HCT116 (cell line): ENCODE results near the gene NTRK3. TPM values are rescaled to one million over a fixed set of nuclear protein-coding genes. Genes with fewer than 3 reads are reported as not detected.

Source experiments
- ATAC-seq: fragments of 200-7000 bp; cut with Tn5 transposase; 2 replicates; pipeline ENCODE4 v1.9.1; 2020; ENCODE audit warnings: mild to moderate bottlenecking, moderate library complexity
- BruUV-seq: library from RNA; stranded (reverse); fragments of 400-500 nt; replicated peaks from 2 replicates; lab custom pipeline; 2021; lab: Mats Ljungman, UMichigan
- CTCF ChIA-PET: fragments of 300-600 bp; sonication (Branson Sonifier 250); formaldehyde crosslinking; loops from one replicate; lab custom pipeline; 2021; ENCODE audit warnings: antibody characterized with exemption; lab: Charles Lee
- POLR2A ChIA-PET: fragments of 300-600, 350-600 bp; sonication (Branson Sonifier 250); formaldehyde crosslinking; loops from one replicate; lab custom pipeline; 2021; ENCODE audit warnings: antibody characterized with exemption; lab: Charles Lee
- RAD21 ChIA-PET, 2 experiments: fragments of 300-600 bp; sonication (Branson Sonifier 250); formaldehyde crosslinking; loops; one replicate each; lab custom pipeline; 2023; ENCODE audit warnings: low total read pairs in 2 of 2; ENCODE audit not compliant: uncharacterized antibody in 2 of 2, unreplicated experiment in 2 of 2, low non-redundant PET in 1 of 2; lab: Charles Lee
- DNase-seq: peaks from one replicate; pipeline ENCODE4 v3.0.0-alpha.2; 2010; ENCODE audit warnings: low read depth, low spot score
- H2AFZ ChIP-seq: fragments of 200-600 bp; shearing (Covaris generic), sonication (generic); 2 replicates; pipeline ENCODE4 v1.6.1; 2017; ENCODE audit warnings: low read depth, mixed run types, mixed read lengths, antibody characterized with exemption, low read length; ENCODE audit not compliant: poor library complexity, severe bottlenecking
- H3K27ac ChIP-seq: 2 replicates; pipeline ENCODE4 v1.5.1; 2012; ENCODE audit warnings: low read depth, low read length
- H3K27me3 ChIP-seq: fragments of 200-600 bp; sonication (generic); 2 replicates; pipeline ENCODE4 v1.6.1; 2016; ENCODE audit warnings: mixed run types, low read length, mixed read lengths; ENCODE audit not compliant: insufficient read depth
- H3K36me3 ChIP-seq, 2 experiments: fragments of 200-500 bp in 1 of 2; fragments of 200-600 bp in 1 of 2; sonication (Bioruptor generic) in 1 of 2; sonication (generic) in 1 of 2; 2 replicates each; pipeline versions ENCODE4 v1.5.1 to v1.6.1; 2014 to 2016; ENCODE audit warnings: low read length in 2 of 2, inconsistent platforms in 1 of 2, mixed read lengths in 1 of 2, mixed run types in 1 of 2; ENCODE audit not compliant: insufficient read depth in 2 of 2, control insufficient read depth in 1 of 2
- H3K4me1 ChIP-seq, 2 experiments: fragments of 200-600 bp in 1 of 2; sonication (generic) in 1 of 2; 2 replicates each; pipeline versions ENCODE4 v1.5.1 to v1.6.1; 2012 to 2017; ENCODE audit warnings: low read length in 2 of 2, inconsistent platforms in 1 of 2, mild to moderate bottlenecking in 1 of 2, mixed read lengths in 1 of 2, mixed run types in 1 of 2, moderate library complexity in 1 of 2; ENCODE audit not compliant: insufficient read depth in 2 of 2, control insufficient read depth in 1 of 2
- H3K4me2 ChIP-seq: fragments of 200-600 bp; sonication (generic); 2 replicates; pipeline ENCODE4 v1.6.1; 2017; ENCODE audit warnings: mixed run types, low read length, mixed read lengths
- H3K4me3 ChIP-seq, 2 experiments: fragments of 200-600 bp in 1 of 2; sonication (generic) in 1 of 2; replicated peaks in 1 of 2; 2 replicates each; pipeline ENCODE4 v1.5.1; 2011 to 2016; ENCODE audit warnings: low read length in 2 of 2, control low read depth in 1 of 2, low read depth in 1 of 2, mild to moderate bottlenecking in 1 of 2, mixed read lengths in 1 of 2, mixed run types in 1 of 2
- H3K79me2 ChIP-seq: fragments of 200-600 bp; sonication (generic); 2 replicates; pipeline ENCODE4 v1.6.1; 2017; ENCODE audit warnings: mild to moderate bottlenecking, mixed run types, low read length, moderate library complexity, mixed read lengths; ENCODE audit not compliant: insufficient read depth
- H3K9ac ChIP-seq: fragments of 200-600 bp; sonication (generic); 2 replicates; pipeline ENCODE4 v1.6.1; 2016; ENCODE audit warnings: low read length, mixed read lengths
- H3K9me2 ChIP-seq: fragments of 200-600 bp; sonication (generic), shearing (Covaris generic); 2 replicates; pipeline ENCODE4 v1.6.1; 2017; ENCODE audit warnings: mixed run types, mild to moderate bottlenecking, moderate library complexity; ENCODE audit not compliant: insufficient read depth
- H3K9me3 ChIP-seq, 2 experiments: fragments of 200-500 bp in 1 of 2; fragments of 200-600 bp in 1 of 2; sonication (Bioruptor generic) in 1 of 2; sonication (generic) in 1 of 2; 2 replicates each; pipeline ENCODE4 v1.6.1; 2014 to 2017; ENCODE audit warnings: low read length in 2 of 2, mixed read lengths in 2 of 2, inconsistent platforms in 1 of 2, low read depth in 1 of 2, mild to moderate bottlenecking in 1 of 2, mixed run types in 1 of 2, moderate library complexity in 1 of 2; ENCODE audit not compliant: control insufficient read depth in 1 of 2, insufficient read depth in 1 of 2
- H4K20me1 ChIP-seq: fragments of 200-600 bp; sonication (generic), shearing (Covaris generic); 2 replicates; pipeline ENCODE4 v1.6.1; 2017; ENCODE audit warnings: mixed run types, mild to moderate bottlenecking, moderate library complexity; ENCODE audit not compliant: insufficient read depth
- ELF1 ChIP-seq: IDR thresholded peaks from 2 replicates; pipeline ENCODE4 v1.6.1; 2012; ENCODE audit warnings: low read depth, borderline replicate concordance
- EZH2phosphoT487 ChIP-seq: fragments of 200-600 bp; IDR thresholded peaks from 2 replicates; pipeline ENCODE4 v1.6.1; 2018; ENCODE audit warnings: antibody characterized with exemption, borderline replicate concordance
- JUND ChIP-seq: IDR thresholded peaks from 2 replicates; pipeline ENCODE4 v1.6.1; 2012
- SIN3A ChIP-seq: IDR thresholded peaks from 2 replicates; pipeline ENCODE4 v1.6.1; 2012; ENCODE audit warnings: low read depth
- SRF ChIP-seq: IDR thresholded peaks from 2 replicates; pipeline ENCODE4 v1.6.1; 2012; ENCODE audit warnings: low read depth
- TCF7L2 ChIP-seq: IDR thresholded peaks from 2 replicates; pipeline ENCODE4 v1.7.0; 2011; ENCODE audit warnings: borderline replicate concordance, inconsistent platforms; ENCODE audit not compliant: insufficient read depth, insufficient read length; ENCODE audit errors: extremely low read depth
- ZNF274 ChIP-seq: fragments of 200-500 bp; sonication (Bioruptor generic); IDR thresholded peaks from 2 replicates; pipeline ENCODE4 v1.6.1; 2014; ENCODE audit warnings: mild to moderate bottlenecking, low read depth, low read length, inconsistent platforms
- intact Hi-C: fragments of 100-400 bp; cut with micrococcal nuclease; formaldehyde crosslinking; loops from 2 replicates; pipeline ENCODE4 v1.10.0; 2022
- total RNA-seq: library from RNA; stranded (reverse); gene quantifications from one replicate; pipeline ENCODE4 v1.2.1, GENCODE V29; 2021; ENCODE audit not compliant: unreplicated experiment
- TF ChIP-seq, protein P1 (sequence below): IDR thresholded peaks from 2 replicates; pipeline ENCODE4 v1.6.1; 2012; ENCODE audit warnings: low read depth

Gene NTRK3
- total RNA-seq, 1 experiment from 2014 or later: not detected

DNA sequence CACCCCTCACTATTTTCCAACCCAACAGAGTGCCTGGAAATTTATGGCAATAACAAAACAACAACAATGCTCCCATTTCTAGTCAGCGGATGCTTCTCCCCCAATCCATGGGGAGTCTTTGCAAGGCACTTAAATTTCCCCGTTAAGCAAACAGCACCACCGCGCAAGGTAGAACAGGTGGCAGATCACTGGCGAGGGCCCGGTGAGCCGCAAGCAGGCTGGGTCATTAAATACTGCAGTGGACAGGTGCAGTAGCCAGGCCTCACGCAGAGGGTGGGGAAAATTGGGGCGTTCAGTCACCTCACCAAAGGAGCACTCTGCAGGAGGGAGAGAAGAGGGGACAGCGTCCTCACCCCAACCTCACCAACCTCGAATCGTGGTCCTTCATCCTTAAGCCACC lies 147.5 kb downstream of the NTRK3 start:
- no peaks in the 10 kb centered on the region for H3K9me3 ChIP-seq
- no peak overlapping the region for H3K4me2 ChIP-seq
- CTCF ChIA-PET: no interaction called here
- H3K36me3 ChIP-seq: no peaks in the 10 kb centered on the region
- H3K27me3 ChIP-seq: no peaks in the 10 kb centered on the region
- H3K4me1 ChIP-seq: no peaks in the 10 kb centered on the region
- no peak overlapping the region for H3K9ac ChIP-seq
- RAD21 ChIA-PET: no interaction called here
- ATAC-seq: no peak
- no peaks in the 10 kb centered on the region for H3K9me2 ChIP-seq
- TF ChIP-seq ZNF274 (no peak), JUND (no peak), SIN3A (no peak), ELF1 (no peak), SRF (no peak)
- TF ChIP-seq, protein P1, sequence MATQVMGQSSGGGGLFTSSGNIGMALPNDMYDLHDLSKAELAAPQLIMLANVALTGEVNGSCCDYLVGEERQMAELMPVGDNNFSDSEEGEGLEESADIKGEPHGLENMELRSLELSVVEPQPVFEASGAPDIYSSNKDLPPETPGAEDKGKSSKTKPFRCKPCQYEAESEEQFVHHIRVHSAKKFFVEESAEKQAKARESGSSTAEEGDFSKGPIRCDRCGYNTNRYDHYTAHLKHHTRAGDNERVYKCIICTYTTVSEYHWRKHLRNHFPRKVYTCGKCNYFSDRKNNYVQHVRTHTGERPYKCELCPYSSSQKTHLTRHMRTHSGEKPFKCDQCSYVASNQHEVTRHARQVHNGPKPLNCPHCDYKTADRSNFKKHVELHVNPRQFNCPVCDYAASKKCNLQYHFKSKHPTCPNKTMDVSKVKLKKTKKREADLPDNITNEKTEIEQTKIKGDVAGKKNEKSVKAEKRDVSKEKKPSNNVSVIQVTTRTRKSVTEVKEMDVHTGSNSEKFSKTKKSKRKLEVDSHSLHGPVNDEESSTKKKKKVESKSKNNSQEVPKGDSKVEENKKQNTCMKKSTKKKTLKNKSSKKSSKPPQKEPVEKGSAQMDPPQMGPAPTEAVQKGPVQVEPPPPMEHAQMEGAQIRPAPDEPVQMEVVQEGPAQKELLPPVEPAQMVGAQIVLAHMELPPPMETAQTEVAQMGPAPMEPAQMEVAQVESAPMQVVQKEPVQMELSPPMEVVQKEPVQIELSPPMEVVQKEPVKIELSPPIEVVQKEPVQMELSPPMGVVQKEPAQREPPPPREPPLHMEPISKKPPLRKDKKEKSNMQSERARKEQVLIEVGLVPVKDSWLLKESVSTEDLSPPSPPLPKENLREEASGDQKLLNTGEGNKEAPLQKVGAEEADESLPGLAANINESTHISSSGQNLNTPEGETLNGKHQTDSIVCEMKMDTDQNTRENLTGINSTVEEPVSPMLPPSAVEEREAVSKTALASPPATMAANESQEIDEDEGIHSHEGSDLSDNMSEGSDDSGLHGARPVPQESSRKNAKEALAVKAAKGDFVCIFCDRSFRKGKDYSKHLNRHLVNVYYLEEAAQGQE: no peak
- POLR2A ChIA-PET: no interaction called here
- no peak overlapping the region for H2AFZ ChIP-seq
- no TSS peak for BruUV-seq
- H3K27ac ChIP-seq: no peak overlapping the region
- H3K4me3 ChIP-seq: no peak overlapping the region
- no peaks in the 10 kb centered on the region for H4K20me1 ChIP-seq
- no peak for DNase-seq
- intact Hi-C loops: no loop called here
- H3K79me2 ChIP-seq: no peaks in the 10 kb centered on the region

DNA sequence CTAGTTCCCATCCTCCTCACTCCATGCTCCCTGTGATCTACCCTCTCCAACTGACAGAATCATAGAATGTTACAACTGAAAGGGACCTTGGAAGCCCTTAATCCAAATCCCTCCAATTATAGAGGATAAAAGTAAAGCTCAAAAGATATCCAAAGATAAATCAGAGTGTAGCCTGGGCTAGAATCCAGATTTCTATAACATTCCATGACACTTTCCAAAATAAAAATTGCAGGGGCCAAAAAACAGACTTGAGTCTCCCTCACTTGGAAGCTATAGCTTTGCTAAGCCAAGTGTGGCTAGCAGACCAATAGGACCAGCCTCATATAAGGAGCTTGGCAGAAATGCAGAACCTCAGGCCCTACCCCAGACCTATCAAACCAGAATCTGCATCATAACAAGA lies 148.1 kb downstream of the NTRK3 start:
- H3K36me3 ChIP-seq: no peaks in the 10 kb centered on the region
- H3K9me2 ChIP-seq: no peaks in the 10 kb centered on the region
- no peaks in the 10 kb centered on the region for H3K27me3 ChIP-seq
- H2AFZ ChIP-seq: no peak overlapping the region
- H4K20me1 ChIP-seq: no peaks in the 10 kb centered on the region
- ChIA-PET RAD21 (no interaction called here), CTCF (no interaction called here)
- intact Hi-C loops: no loop called here
- TF ChIP-seq TCF7L2 (no peak), EZH2phosphoT487 (no peak)
- TF ChIP-seq, all 23 proteins: peak for 0
- Histone ChIP-seq H3K4me3 (no peak overlapping the region), H3K79me2 (no peaks in the 10 kb centered on the region), H3K9ac (no peak overlapping the region), H3K4me1 (no peaks in the 10 kb centered on the region), H3K27ac (no peak overlapping the region), H3K9me3 (no peaks in the 10 kb centered on the region), H3K4me2 (no peak overlapping the region)
- no peak for DNase-seq
- no TSS peak for BruUV-seq
- POLR2A ChIA-PET: no interaction called here
- no peak for ATAC-seq
